ENCODE data around the gene FANCC.

FANCC gene

GRCh38 chr9:95124582-95125367 lies 192.7 kb downstream of the FANCC start:
- ATAC-seq (ENCODE audit: insufficient read depth, low read depth), result no peak

DNA sequence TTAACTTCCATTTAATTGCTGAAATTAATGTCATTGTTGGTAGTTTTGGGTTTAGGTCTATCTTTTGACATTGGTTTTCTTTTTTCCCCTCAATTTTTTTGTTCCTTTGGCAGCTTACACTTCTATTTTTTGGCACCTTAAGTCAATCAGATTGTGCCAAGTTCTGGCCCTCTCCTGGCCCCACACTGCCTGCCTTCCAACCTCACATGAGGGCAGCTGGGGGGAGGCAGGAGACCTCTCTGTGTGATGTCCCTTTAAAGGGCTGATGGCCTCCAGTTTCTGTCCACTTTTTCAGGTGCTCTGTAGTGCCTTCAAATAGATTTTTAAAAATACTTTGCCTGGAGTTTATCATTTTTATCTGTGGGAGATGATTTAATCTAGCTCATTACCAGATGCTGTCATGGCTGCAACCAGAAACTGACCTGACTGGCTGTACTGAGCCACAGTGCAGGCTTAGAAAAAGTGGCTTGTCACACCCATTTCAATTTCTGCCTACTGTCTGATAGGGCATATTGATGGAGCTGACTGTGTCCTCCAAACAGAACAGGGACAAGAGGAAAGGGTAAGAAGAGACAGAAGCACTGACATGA lies 196.6 kb downstream of the FANCC start:
- Histone ChIP-seq H3K4me3 (ENCODE audit: low read depth in 1 of 2, low read length in 2 of 2) (no peak overlapping the region), H2AFZ (ENCODE audit: low read depth, low read length) (no peak overlapping the region), H3K4me2 (ENCODE audit: insufficient read depth, low read length) (no peak overlapping the region), H3K9me3 (ENCODE audit: insufficient read depth, low read length, severe bottlenecking) (no peaks in the 10 kb centered on the region), H3K36me3 (ENCODE audit: insufficient read depth, low read length) (no peaks in the 10 kb centered on the region), H3K4me1 (ENCODE audit: insufficient read depth, low read length) (no peaks in the 10 kb centered on the region), H3K27me3 (ENCODE audit: insufficient read depth, low read length, poor library complexity) (no peaks in the 10 kb centered on the region), H3K9ac (ENCODE audit: low read depth, low read length) (no peak overlapping the region), H4K20me1 (ENCODE audit: insufficient read depth, low read length) (no peaks in the 10 kb centered on the region), H3K79me2 (ENCODE audit: insufficient read depth, low read length) (no peaks in the 10 kb centered on the region), H3K27ac (ENCODE audit: low read length) (no peak overlapping the region)
- no peak for ATAC-seq (ENCODE audit: insufficient read depth, low read depth)
- no peak for DNase-seq
- TF ChIP-seq CTCF (IDR thresholded peaks at IDR 0.05; ENCODE audit: borderline replicate concordance, extremely low read depth, low read length, poor library complexity, severe bottlenecking), result no peak
- TF ChIP-seq EZH2 (IDR thresholded peaks at IDR 0.05; ENCODE audit: borderline replicate concordance, low read depth, low read length, severe bottlenecking), result no peak

More at GRCh38 chr9:95124582-95125367, 192.7 kb downstream of the FANCC start:
- no peak overlapping the region for H3K27ac ChIP-seq (ENCODE audit: low read length)
- no peak for DNase-seq
- H3K9ac ChIP-seq (ENCODE audit: low read depth, low read length), result no peak overlapping the region
- H3K4me3 ChIP-seq (ENCODE audit: low read depth in 1 of 2, low read length in 2 of 2), result no peak overlapping the region
- no peak overlapping the region for H2AFZ ChIP-seq (ENCODE audit: low read depth, low read length)
- no peak overlapping the region for H3K4me2 ChIP-seq (ENCODE audit: insufficient read depth, low read length)
- H3K79me2 ChIP-seq (ENCODE audit: insufficient read depth, low read length), result no peaks in the 10 kb centered on the region
- no peaks in the 10 kb centered on the region for H4K20me1 ChIP-seq (ENCODE audit: insufficient read depth, low read length)
- H3K27me3 ChIP-seq (ENCODE audit: insufficient read depth, low read length, poor library complexity), result no peaks in the 10 kb centered on the region
- no peaks in the 10 kb centered on the region for H3K9me3 ChIP-seq (ENCODE audit: insufficient read depth, low read length, severe bottlenecking)
- H3K4me1 ChIP-seq (ENCODE audit: insufficient read depth, low read length), result no peaks in the 10 kb centered on the region
- TF ChIP-seq EZH2 (IDR thresholded peaks at IDR 0.05; ENCODE audit: borderline replicate concordance, low read depth, low read length, severe bottlenecking), result no peak
- no peak for TF ChIP-seq CTCF (IDR thresholded peaks at IDR 0.05; ENCODE audit: borderline replicate concordance, extremely low read depth, low read length, poor library complexity, severe bottlenecking)
- no peaks in the 10 kb centered on the region for H3K36me3 ChIP-seq (ENCODE audit: insufficient read depth, low read length)

GRCh38 chr9:95118596-95118995 lies 198.9 kb downstream of the FANCC start:
- no peaks in the 10 kb centered on the region for H4K20me1 ChIP-seq (ENCODE audit: insufficient read depth, low read length)
- H3K4me2 ChIP-seq (ENCODE audit: insufficient read depth, low read length), result no peak overlapping the region
- H3K36me3 ChIP-seq (ENCODE audit: insufficient read depth, low read length), result no peaks in the 10 kb centered on the region
- TF ChIP-seq EZH2 (IDR thresholded peaks at IDR 0.05; ENCODE audit: borderline replicate concordance, low read depth, low read length, severe bottlenecking) (no peak), CTCF (IDR thresholded peaks at IDR 0.05; ENCODE audit: borderline replicate concordance, extremely low read depth, low read length, poor library complexity, severe bottlenecking) (no peak)
- no peaks in the 10 kb centered on the region for H3K79me2 ChIP-seq (ENCODE audit: insufficient read depth, low read length)
- no peak overlapping the region for H3K27ac ChIP-seq (ENCODE audit: low read length)
- H3K9me3 ChIP-seq (ENCODE audit: insufficient read depth, low read length, severe bottlenecking), result no peaks in the 10 kb centered on the region
- DNase-seq (no peak), ATAC-seq (ENCODE audit: insufficient read depth, low read depth) (no peak)
- H3K27me3 ChIP-seq (ENCODE audit: insufficient read depth, low read length, poor library complexity), result no peaks in the 10 kb centered on the region
- no peak overlapping the region for H3K4me3 ChIP-seq (ENCODE audit: low read depth in 1 of 2, low read length in 2 of 2)
- H2AFZ ChIP-seq (ENCODE audit: low read depth, low read length), result no peak overlapping the region
- no peaks in the 10 kb centered on the region for H3K4me1 ChIP-seq (ENCODE audit: insufficient read depth, low read length)
- no peak overlapping the region for H3K9ac ChIP-seq (ENCODE audit: low read depth, low read length)

All from DND-41 (cell line).